ENCODE data around the gene RNF167. TPM values are rescaled to one million over a fixed set of nuclear protein-coding genes. Genes with fewer than 3 reads are reported as not detected.

Gene RNF167
- total RNA-seq, 1 experiment from 2014 or later = 100.0 TPM

- Mint-ChIP-seq H3K4me1 (ENCODE audit: insufficient read depth, unreplicated experiment) (peaks cover 29% of the 10 kb centered on the region), H3K27ac (ENCODE audit: low read depth, unreplicated experiment) (peak overlapping the region; percentile 74), H3K36me3 (ENCODE audit: insufficient read depth, unreplicated experiment) (peaks cover 33% of the 10 kb centered on the region), H3K27me3 (ENCODE audit: insufficient read depth, unreplicated experiment) (no peaks in the 10 kb centered on the region), H3K9me3 (ENCODE audit: unreplicated experiment) (no peaks in the 10 kb centered on the region), H3K4me3 (ENCODE audit: unreplicated experiment) (peak overlapping the region; percentile 74)
- TSS peak; percentile 72 for BruUV-seq (replicated peaks)
- intact Hi-C loops (cut with micrococcal nuclease) = no loop called here
- POLR2A ChIA-PET = interaction anchor here (0.6 to 21.5 kb wide), 9 partner anchors 9 to 228 kb away, joined by 3 to 639 read pairs (median 4); partner anchors contain the start of genes INCA1, KIF1C, RNF167 and SLC25A11
- CTCF ChIA-PET = interaction anchor here (0.6 kb wide), 1 partner anchor 62 kb away, joined by 3 read pairs; no protein-coding TSS in a partner anchor
- no peak for DNase-seq (ENCODE audit: unreplicated experiment)
- TF ChIP-seq, protein P1, sequence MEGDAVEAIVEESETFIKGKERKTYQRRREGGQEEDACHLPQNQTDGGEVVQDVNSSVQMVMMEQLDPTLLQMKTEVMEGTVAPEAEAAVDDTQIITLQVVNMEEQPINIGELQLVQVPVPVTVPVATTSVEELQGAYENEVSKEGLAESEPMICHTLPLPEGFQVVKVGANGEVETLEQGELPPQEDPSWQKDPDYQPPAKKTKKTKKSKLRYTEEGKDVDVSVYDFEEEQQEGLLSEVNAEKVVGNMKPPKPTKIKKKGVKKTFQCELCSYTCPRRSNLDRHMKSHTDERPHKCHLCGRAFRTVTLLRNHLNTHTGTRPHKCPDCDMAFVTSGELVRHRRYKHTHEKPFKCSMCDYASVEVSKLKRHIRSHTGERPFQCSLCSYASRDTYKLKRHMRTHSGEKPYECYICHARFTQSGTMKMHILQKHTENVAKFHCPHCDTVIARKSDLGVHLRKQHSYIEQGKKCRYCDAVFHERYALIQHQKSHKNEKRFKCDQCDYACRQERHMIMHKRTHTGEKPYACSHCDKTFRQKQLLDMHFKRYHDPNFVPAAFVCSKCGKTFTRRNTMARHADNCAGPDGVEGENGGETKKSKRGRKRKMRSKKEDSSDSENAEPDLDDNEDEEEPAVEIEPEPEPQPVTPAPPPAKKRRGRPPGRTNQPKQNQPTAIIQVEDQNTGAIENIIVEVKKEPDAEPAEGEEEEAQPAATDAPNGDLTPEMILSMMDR (IDR thresholded peaks at IDR 0.05; ENCODE audit: unreplicated experiment) = no peak
Measured at GRCh38 chr17:4950075-4950745, 10.1 kb downstream of the RNF167 start.

DNA sequence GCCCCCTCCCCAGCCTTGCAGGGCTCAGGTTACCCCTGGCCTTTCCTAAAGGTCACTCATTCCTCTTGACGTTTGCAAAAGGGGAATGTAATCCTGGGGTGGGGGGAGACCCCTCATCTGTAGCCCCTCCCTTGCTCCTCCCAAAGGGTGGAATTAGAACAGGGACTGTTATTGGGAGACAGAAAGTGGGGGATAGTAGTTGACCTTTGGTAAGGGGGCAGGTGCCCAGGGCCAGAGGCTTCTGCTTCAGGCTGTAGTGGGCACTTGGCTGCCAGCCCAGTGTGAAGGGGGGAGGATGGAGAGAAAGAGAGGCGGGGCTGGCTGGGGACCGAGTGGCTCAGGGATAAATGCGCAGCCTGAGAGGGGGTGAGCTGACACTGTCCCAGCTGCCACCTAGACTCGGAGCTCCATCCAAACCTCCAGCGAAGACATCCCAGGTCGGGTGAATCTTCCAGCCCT is 10.7 kb downstream of the RNF167 start, which contains the start of gene ENO3:
Gene ENO3, plus strand, starts transcription at position 374 of the 459 bp plus-strand sequence. CDS start 711 bp downstream, outside the sequence.
- H3K4me3 Mint-ChIP-seq (ENCODE audit: unreplicated experiment) = peak within 1 kb of the TSS; percentile 74
- intact Hi-C loops (cut with micrococcal nuclease) = no loop called here
- H3K4me1 Mint-ChIP-seq (ENCODE audit: insufficient read depth, unreplicated experiment) = peaks cover 23% of the 10 kb centered on the region
- POLR2A ChIA-PET = interaction anchor here (0.6 to 21.5 kb wide), 7 partner anchors 9 to 229 kb away, joined by 3 to 639 read pairs (median 4); partner anchors contain the start of genes RNF167, SLC25A11 and SPAG7
- no peaks in the 10 kb centered on the region for H3K9me3 Mint-ChIP-seq (ENCODE audit: unreplicated experiment)
- peak within 1 kb of the TSS; percentile 74 for H3K27ac Mint-ChIP-seq (ENCODE audit: low read depth, unreplicated experiment)
- no peak for DNase-seq (ENCODE audit: unreplicated experiment)
- TF ChIP-seq, protein P1 (IDR thresholded peaks at IDR 0.05; ENCODE audit: unreplicated experiment) = no peak
- H3K36me3 Mint-ChIP-seq (ENCODE audit: insufficient read depth, unreplicated experiment) = peaks cover 27% of the 10 kb centered on the region
- BruUV-seq (replicated peaks) = no TSS peak
- H3K27me3 Mint-ChIP-seq (ENCODE audit: insufficient read depth, unreplicated experiment) = no peaks in the 10 kb centered on the region
- CTCF ChIA-PET = interaction anchor here (0.6 to 0.7 kb wide), 3 partner anchors 12 to 441 kb away, joined by 3 read pairs; no protein-coding TSS in a partner anchor

- BruUV-seq (replicated peaks) = no TSS peak
- Mint-ChIP-seq H3K36me3 (ENCODE audit: insufficient read depth, unreplicated experiment) (peaks cover 20% of the 10 kb centered on the region), H3K4me1 (ENCODE audit: insufficient read depth, unreplicated experiment) (peaks cover 17% of the 10 kb centered on the region), H3K27me3 (ENCODE audit: insufficient read depth, unreplicated experiment) (no peaks in the 10 kb centered on the region), H3K27ac (ENCODE audit: low read depth, unreplicated experiment) (peak overlapping the region; percentile 74), H3K9me3 (ENCODE audit: unreplicated experiment) (no peaks in the 10 kb centered on the region), H3K4me3 (ENCODE audit: unreplicated experiment) (peak overlapping the region; percentile 74)
- DNase-seq (ENCODE audit: unreplicated experiment) = no peak
- CTCF ChIA-PET = interaction anchor here (0.7 to 1.3 kb wide), 3 partner anchors 11 to 440 kb away, joined by 3 read pairs; no protein-coding TSS in a partner anchor
- TF ChIP-seq, protein P1 (IDR thresholded peaks at IDR 0.05; ENCODE audit: unreplicated experiment) = no peak
- intact Hi-C loops (cut with micrococcal nuclease) = no loop called here
- POLR2A ChIA-PET = interaction anchor here (0.7 to 21.5 kb wide), 5 partner anchors 12 to 46 kb away, joined by 3 to 639 read pairs (median 4); partner anchors contain the start of genes INCA1, KIF1C, RNF167 and SLC25A11
Measured at GRCh38 chr17:4951486-4951885, 11.4 kb downstream of the RNF167 start.

DNA sequence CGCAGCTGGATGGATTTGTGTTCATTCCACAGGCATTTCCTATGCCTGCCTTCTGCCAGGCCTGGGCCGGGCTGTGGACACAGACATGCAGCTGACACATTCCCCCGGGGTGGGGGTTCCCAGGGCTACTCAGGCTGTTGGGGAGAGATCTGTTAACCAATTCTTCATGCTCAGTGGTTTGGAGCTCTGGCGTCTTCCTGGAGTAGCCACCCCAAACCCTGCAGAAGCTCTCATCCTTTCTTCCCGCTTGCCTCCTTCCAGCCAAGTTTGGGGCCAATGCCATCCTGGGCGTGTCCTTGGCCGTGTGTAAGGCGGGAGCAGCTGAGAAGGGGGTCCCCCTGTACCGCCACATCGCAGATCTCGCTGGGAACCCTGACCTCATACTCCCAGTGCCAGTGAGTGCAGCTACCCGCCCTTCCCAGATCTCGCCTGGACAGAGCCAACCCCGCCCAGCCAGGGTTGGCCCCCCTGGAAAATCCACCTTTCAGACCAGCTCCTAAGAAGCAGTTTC is 13.4 kb downstream of the RNF167 start:
- H3K4me1 Mint-ChIP-seq (ENCODE audit: insufficient read depth, unreplicated experiment) = peaks cover 10% of the 10 kb centered on the region
- POLR2A ChIA-PET = interaction anchor here (0.6 to 21.5 kb wide), 2 partner anchors 14 to 33 kb away, joined by 4 to 639 read pairs; partner anchors contain the start of gene SPAG7
- no peak for DNase-seq (ENCODE audit: unreplicated experiment)
- no peak overlapping the region for H3K27ac Mint-ChIP-seq (ENCODE audit: low read depth, unreplicated experiment)
- no peaks in the 10 kb centered on the region for H3K27me3 Mint-ChIP-seq (ENCODE audit: insufficient read depth, unreplicated experiment)
- no peak overlapping the region for H3K4me3 Mint-ChIP-seq (ENCODE audit: unreplicated experiment)
- no TSS peak for BruUV-seq (replicated peaks)
- TF ChIP-seq, protein P1 (IDR thresholded peaks at IDR 0.05; ENCODE audit: unreplicated experiment) = no peak
- peaks cover 12% of the 10 kb centered on the region for H3K36me3 Mint-ChIP-seq (ENCODE audit: insufficient read depth, unreplicated experiment)
- no peaks in the 10 kb centered on the region for H3K9me3 Mint-ChIP-seq (ENCODE audit: unreplicated experiment)
- CTCF ChIA-PET = interaction anchor here (0.6 to 1.2 kb wide), 2 partner anchors 10 to 17 kb away, joined by 3 read pairs; no protein-coding TSS in a partner anchor
- intact Hi-C loops (cut with micrococcal nuclease) = no loop called here
